AG04450 (cell line): Measurements from ENCODE around the gene RINT1. TPM values are rescaled to one million over a fixed set of nuclear protein-coding genes. Genes with fewer than 3 reads are reported as not detected.

ENCODE experiments used
- CTCF ChIA-PET: fragments of 300-600, 350-600 bp; formaldehyde crosslinking; extraction: SDS; loops from one replicate; lab custom pipeline; 2022; ENCODE audit warnings: antibody characterized with exemption, inconsistent platforms; lab: Charles Lee
- POLR2A ChIA-PET: fragments of 350-600 bp; formaldehyde crosslinking; extraction: SDS; loops from one replicate; lab custom pipeline; 2021; ENCODE audit warnings: antibody characterized with exemption, inconsistent platforms; lab: Yijun Ruan, JAX
- DNase-seq: peaks from one replicate; pipeline ENCODE4 v3.0.0-alpha.2; 2011; ENCODE audit warnings: low read depth, low spot score
- H3K27ac ChIP-seq: one replicate; pipeline ENCODE4 v1.5.1; 2012; ENCODE audit warnings: low read depth, low read length, control low read depth
- H3K27me3 ChIP-seq: one replicate; pipeline ENCODE4 v1.6.0; 2012; ENCODE audit warnings: low read length; ENCODE audit not compliant: control insufficient read depth, insufficient read depth
- H3K4me3 ChIP-seq: 2 replicates; pipeline ENCODE4 v1.5.1; 2011; ENCODE audit warnings: mild to moderate bottlenecking, low read depth, low read length, control low read depth
- H3K9me3 ChIP-seq: 2 replicates; pipeline ENCODE4 v1.5.1; 2012; ENCODE audit warnings: low read length; ENCODE audit not compliant: control insufficient read depth, insufficient read depth
- CTCF ChIP-seq: IDR thresholded peaks from 2 replicates; pipeline ENCODE4 v1.5.1; 2011; ENCODE audit warnings: low read depth, low read length, control low read depth, inconsistent platforms
- polyA plus RNA-seq: library from polyadenylated mRNA; depleted of rRNA; stranded (reverse); fragments of >200 nt; gene quantifications from 2 replicates; pipeline ENCODE4 v1.2.3, GENCODE V29; 2011

Gene RINT1
- polyA plus RNA-seq, 1 experiment = 27.6 TPM

- Histone ChIP-seq H3K4me3 (no peak overlapping the region), H3K27me3 (no peaks in the 10 kb centered on the region), H3K9me3 (no peaks in the 10 kb centered on the region; the same call in 1 of the 2 replicates), H3K27ac (no peak overlapping the region)
- POLR2A ChIA-PET = no interaction called here
- CTCF ChIA-PET = interaction anchor here (0.5 kb wide), 1 partner anchor 14 kb away, joined by 4 read pairs; no protein-coding TSS in a partner anchor
- DNase-seq = no peak
- no peak for TF ChIP-seq CTCF
Measured at GRCh38 chr7:105567821-105568220, 35.8 kb downstream of the RINT1 start.

DNA sequence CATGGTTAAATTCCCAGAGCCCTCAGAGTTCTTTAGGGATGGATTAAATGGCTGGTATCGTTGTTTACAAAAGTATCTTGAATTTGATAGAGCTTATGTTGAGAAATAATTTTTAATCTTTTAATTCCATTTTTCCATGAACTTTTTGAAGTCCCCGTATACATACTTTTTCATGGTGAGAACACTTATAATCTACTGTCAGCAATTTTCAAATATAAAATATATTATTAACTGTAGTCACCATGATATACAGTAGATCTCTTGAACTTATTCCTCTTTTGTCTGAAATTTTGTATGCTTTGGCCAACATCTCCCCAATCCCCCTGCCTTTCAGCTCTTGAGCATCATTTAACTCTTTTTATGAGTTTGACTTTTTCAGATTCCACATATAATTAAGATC lies 39.9 kb downstream of the RINT1 start:
- ChIA-PET CTCF (interaction anchor here (1.1 kb wide), 1 partner anchor 10 kb away, joined by 3 read pairs; the partner anchor contains the start of gene EFCAB10), POLR2A (no interaction called here)
- Histone ChIP-seq H3K27ac (no peak overlapping the region), H3K9me3 (no peaks in the 10 kb centered on the region; the same call in 1 of the 2 replicates), H3K4me3 (no peak overlapping the region), H3K27me3 (no peaks in the 10 kb centered on the region)
- DNase-seq = no peak
- TF ChIP-seq CTCF = no peak

DNA sequence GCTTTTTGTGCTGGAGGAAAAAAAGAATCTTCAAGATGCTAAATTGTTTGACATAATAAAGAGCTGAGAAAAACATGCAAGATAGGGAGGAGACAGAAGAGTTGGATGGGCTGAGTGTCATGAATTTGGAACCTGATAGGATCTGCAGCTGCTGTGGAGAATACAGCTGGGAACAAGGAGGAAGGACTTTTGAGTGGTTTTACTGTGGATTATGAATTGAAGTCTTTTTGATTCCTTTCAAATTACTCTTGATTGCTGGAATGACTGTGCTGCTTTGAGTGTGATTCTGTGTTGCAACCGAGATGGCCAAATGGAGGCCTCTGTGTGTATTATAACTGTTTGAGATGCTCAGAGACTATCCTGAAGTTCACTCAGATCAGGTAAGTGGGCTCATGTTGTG lies 45.2 kb downstream of the RINT1 start:
- CTCF ChIA-PET = interaction anchor here (1.2 kb wide), 1 partner anchor 12 kb away, joined by 3 read pairs; no protein-coding TSS in a partner anchor
- TF ChIP-seq CTCF = no peak
- Histone ChIP-seq H3K9me3 (no peaks in the 10 kb centered on the region; the same call in 1 of the 2 replicates), H3K27me3 (no peaks in the 10 kb centered on the region), H3K27ac (no peak overlapping the region), H3K4me3 (no peak overlapping the region)
- DNase-seq = no peak
- POLR2A ChIA-PET = no interaction called here

- ChIA-PET CTCF (interaction anchor here (1.4 kb wide), 1 partner anchor 11 kb away, joined by 6 read pairs; no protein-coding TSS in a partner anchor), POLR2A (no interaction called here)
- H3K27ac ChIP-seq = no peak overlapping the region
- no peak for TF ChIP-seq CTCF
- DNase-seq = no peak
- peaks cover 8% of the 10 kb centered on the region for H3K9me3 ChIP-seq
- H3K27me3 ChIP-seq = no peaks in the 10 kb centered on the region
- no peak overlapping the region for H3K4me3 ChIP-seq
Measured at GRCh38 chr7:105578496-105578895, 46.5 kb downstream of the RINT1 start.

- TF ChIP-seq CTCF = no peak
- POLR2A ChIA-PET = no interaction called here
- CTCF ChIA-PET = interaction anchor here (1.2 to 1.4 kb wide), 3 partner anchors 9 to 77 kb away, joined by 4 to 6 read pairs (median 6); partner anchors contain the start of gene RINT1
- no peak for DNase-seq
- Histone ChIP-seq H3K4me3 (no peak overlapping the region), H3K27me3 (no peaks in the 10 kb centered on the region), H3K9me3 (peaks cover 15% of the 10 kb centered on the region), H3K27ac (no peak overlapping the region)
Measured at GRCh38 chr7:105580022-105580740, 48.2 kb downstream of the RINT1 start.
